ENCODE measurements around the gene UBE3C.
A peak's percentile ranks its signal among the peaks of the same experiment; 100 is the strongest.

The UBE3C gene

DNA sequence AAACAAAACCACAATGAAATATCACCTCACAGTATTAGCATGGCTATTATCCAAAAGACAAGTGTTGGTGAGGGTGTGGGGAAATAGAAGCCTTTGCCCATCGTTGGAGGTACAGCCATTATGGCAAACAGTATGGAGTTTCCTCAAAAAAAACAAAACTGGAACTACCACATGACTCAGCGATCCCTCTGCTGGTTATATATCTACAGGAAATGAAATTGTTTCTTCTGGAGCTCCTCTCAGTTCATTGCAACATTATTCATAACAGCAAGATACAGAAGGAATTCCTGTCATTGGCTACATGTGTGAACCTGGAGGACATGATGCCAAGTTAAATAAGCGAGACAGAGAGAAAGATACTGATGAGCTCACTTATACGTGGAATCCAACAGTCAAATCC lies 2.4 kb upstream of the UBE3C start:
- no peak overlapping the region for H3K4me3 ChIP-seq (ENCODE audit: low read depth, low read length)

GRCh38 chr7:157138101-157138423 lies 664 bp upstream of the UBE3C start:
- Histone ChIP-seq H3K9me3 (ENCODE audit: control insufficient read depth, insufficient read depth, low read length) (no peaks in the 10 kb centered on the region), H3K9ac (ENCODE audit: low read depth, low read length) (no peak overlapping the region), H3K27me3 (ENCODE audit: control insufficient read depth, insufficient read depth, low read length) (no peaks in the 10 kb centered on the region), H3K36me3 (ENCODE audit: control insufficient read depth, insufficient read depth, low read length) (peaks cover 10% of the 10 kb centered on the region), H3K4me1 (ENCODE audit: control insufficient read depth, insufficient read depth, low read length) (peaks cover 2% of the 10 kb centered on the region), H3K4me3 (ENCODE audit: low read depth, low read length) (peak overlapping the region; percentile 30)

More for the DNA sequence above, 2.4 kb upstream of the UBE3C start:
- H3K36me3 ChIP-seq (ENCODE audit: control insufficient read depth, insufficient read depth, low read length) = peaks cover 6% of the 10 kb centered on the region
- no peaks in the 10 kb centered on the region for H3K4me1 ChIP-seq (ENCODE audit: control insufficient read depth, insufficient read depth, low read length)
- no peaks in the 10 kb centered on the region for H3K9me3 ChIP-seq (ENCODE audit: control insufficient read depth, insufficient read depth, low read length)
- H3K9ac ChIP-seq (ENCODE audit: low read depth, low read length) = no peak overlapping the region
- no peaks in the 10 kb centered on the region for H3K27me3 ChIP-seq (ENCODE audit: control insufficient read depth, insufficient read depth, low read length)

DNA sequence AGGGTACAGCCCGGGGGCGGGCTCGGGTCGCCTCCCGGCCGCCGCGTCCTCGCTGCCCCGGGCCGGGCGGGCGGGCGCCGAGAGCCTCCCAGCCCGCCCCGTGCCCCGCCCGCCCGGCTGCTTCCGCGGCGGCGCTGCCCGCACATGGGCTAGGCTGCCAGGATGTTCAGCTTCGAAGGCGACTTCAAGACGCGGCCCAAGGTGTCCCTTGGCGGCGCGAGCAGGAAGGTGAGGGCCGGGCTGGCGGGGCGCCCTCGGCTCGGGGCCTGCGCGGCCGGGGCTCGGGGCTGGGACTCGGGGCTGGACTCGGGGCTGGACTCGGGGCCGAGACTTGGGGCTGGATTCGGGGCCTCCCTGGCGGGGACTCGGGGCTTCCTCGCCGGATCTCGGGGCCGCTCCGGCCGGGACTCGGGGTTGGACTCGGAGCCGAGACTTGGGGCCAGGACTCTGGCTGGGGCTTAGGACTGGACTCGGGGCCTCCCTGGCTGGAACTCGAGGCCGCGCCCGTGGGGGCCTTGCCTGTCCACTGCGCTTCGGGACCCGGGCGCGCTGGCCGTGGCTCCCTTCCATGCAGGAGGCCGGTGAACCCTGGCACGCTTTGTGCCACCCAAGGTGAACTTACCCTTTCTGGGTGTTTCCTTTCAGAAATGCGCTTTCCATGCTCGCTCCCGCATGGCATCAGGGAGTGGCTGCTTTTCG lies 534 bp downstream of the UBE3C start:
- H3K9ac ChIP-seq (ENCODE audit: low read depth, low read length) = peak overlapping the region; percentile 9
- H3K27me3 ChIP-seq (ENCODE audit: control insufficient read depth, insufficient read depth, low read length) = no peaks in the 10 kb centered on the region
- no peaks in the 10 kb centered on the region for H3K9me3 ChIP-seq (ENCODE audit: control insufficient read depth, insufficient read depth, low read length)
- H3K4me1 ChIP-seq (ENCODE audit: control insufficient read depth, insufficient read depth, low read length) = peaks cover 2% of the 10 kb centered on the region
- peaks cover 10% of the 10 kb centered on the region for H3K36me3 ChIP-seq (ENCODE audit: control insufficient read depth, insufficient read depth, low read length)
- peak overlapping the region; percentile 55 for H3K4me3 ChIP-seq (ENCODE audit: low read depth, low read length)

- no peaks in the 10 kb centered on the region for H3K27me3 ChIP-seq (ENCODE audit: control insufficient read depth, insufficient read depth, low read length)
- peaks cover 10% of the 10 kb centered on the region for H3K36me3 ChIP-seq (ENCODE audit: control insufficient read depth, insufficient read depth, low read length)
- H3K4me1 ChIP-seq (ENCODE audit: control insufficient read depth, insufficient read depth, low read length) = peaks cover 2% of the 10 kb centered on the region
- no peaks in the 10 kb centered on the region for H3K9me3 ChIP-seq (ENCODE audit: control insufficient read depth, insufficient read depth, low read length)
- peak overlapping the region; percentile 9 for H3K9ac ChIP-seq (ENCODE audit: low read depth, low read length)
- peak overlapping the region; percentile 55 for H3K4me3 ChIP-seq (ENCODE audit: low read depth, low read length)
Measured at GRCh38 chr7:157139810-157140510, 1.2 kb downstream of the UBE3C start.

GRCh38 chr7:157140511-157140905 lies 1.8 kb downstream of the UBE3C start:
- Histone ChIP-seq H3K9ac (ENCODE audit: low read depth, low read length) (no peak overlapping the region), H3K4me1 (ENCODE audit: control insufficient read depth, insufficient read depth, low read length) (peaks cover 2% of the 10 kb centered on the region)

GRCh38 chr7:157141525-157142060 lies 2.9 kb downstream of the UBE3C start:
- no peaks in the 10 kb centered on the region for H3K27me3 ChIP-seq (ENCODE audit: control insufficient read depth, insufficient read depth, low read length)
- H3K4me3 ChIP-seq (ENCODE audit: low read depth, low read length) = no peak overlapping the region
- no peaks in the 10 kb centered on the region for H3K9me3 ChIP-seq (ENCODE audit: control insufficient read depth, insufficient read depth, low read length)
- peaks cover 2% of the 10 kb centered on the region for H3K4me1 ChIP-seq (ENCODE audit: control insufficient read depth, insufficient read depth, low read length)
- peaks cover 10% of the 10 kb centered on the region for H3K36me3 ChIP-seq (ENCODE audit: control insufficient read depth, insufficient read depth, low read length)
- H3K9ac ChIP-seq (ENCODE audit: low read depth, low read length) = no peak overlapping the region

More at GRCh38 chr7:157140511-157140905, 1.8 kb downstream of the UBE3C start:
- Histone ChIP-seq H3K36me3 (ENCODE audit: control insufficient read depth, insufficient read depth, low read length) (peaks cover 10% of the 10 kb centered on the region), H3K4me3 (ENCODE audit: low read depth, low read length) (peak overlapping the region; percentile 55), H3K9me3 (ENCODE audit: control insufficient read depth, insufficient read depth, low read length) (no peaks in the 10 kb centered on the region), H3K27me3 (ENCODE audit: control insufficient read depth, insufficient read depth, low read length) (no peaks in the 10 kb centered on the region)

DNA sequence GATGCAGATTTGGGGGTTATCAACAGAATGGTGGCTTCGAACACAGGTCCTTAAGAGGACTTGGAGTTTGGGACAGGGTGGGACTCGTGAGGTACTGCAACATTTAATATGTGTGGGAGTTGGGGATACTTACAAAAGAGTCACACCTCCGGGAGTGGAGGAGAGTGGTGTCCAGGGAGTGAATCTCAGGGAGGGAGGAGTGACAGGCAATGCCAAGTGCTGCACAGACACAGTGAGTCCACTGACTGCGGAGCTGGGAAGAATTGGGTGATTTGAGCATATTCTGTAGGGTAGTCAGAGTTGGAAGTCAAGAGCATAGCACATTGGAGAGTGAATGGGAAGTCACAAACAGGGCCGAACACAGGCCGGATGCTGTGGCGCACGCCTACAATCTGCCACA lies 5.1 kb downstream of the UBE3C start:
- H3K9ac ChIP-seq (ENCODE audit: low read depth, low read length) = no peak overlapping the region
- H3K36me3 ChIP-seq (ENCODE audit: control insufficient read depth, insufficient read depth, low read length) = peaks cover 10% of the 10 kb centered on the region
- H3K4me1 ChIP-seq (ENCODE audit: control insufficient read depth, insufficient read depth, low read length) = peaks cover 2% of the 10 kb centered on the region

GRCh38 chr7:157149317-157149716 lies 10.6 kb downstream of the UBE3C start:
- Histone ChIP-seq H3K4me1 (ENCODE audit: control insufficient read depth, insufficient read depth, low read length) (peaks cover 20% of the 10 kb centered on the region), H3K9me3 (ENCODE audit: control insufficient read depth, insufficient read depth, low read length) (no peaks in the 10 kb centered on the region), H3K36me3 (ENCODE audit: control insufficient read depth, insufficient read depth, low read length) (no peaks in the 10 kb centered on the region), H3K27me3 (ENCODE audit: control insufficient read depth, insufficient read depth, low read length) (no peaks in the 10 kb centered on the region), H3K9ac (ENCODE audit: low read depth, low read length) (no peak overlapping the region), H3K4me3 (ENCODE audit: low read depth, low read length) (no peak overlapping the region)

More for the DNA sequence above, 5.1 kb downstream of the UBE3C start:
- H3K9me3 ChIP-seq (ENCODE audit: control insufficient read depth, insufficient read depth, low read length) = no peaks in the 10 kb centered on the region
- H3K4me3 ChIP-seq (ENCODE audit: low read depth, low read length) = no peak overlapping the region
- H3K27me3 ChIP-seq (ENCODE audit: control insufficient read depth, insufficient read depth, low read length) = no peaks in the 10 kb centered on the region

- H3K4me1 ChIP-seq (ENCODE audit: control insufficient read depth, insufficient read depth, low read length) = peaks cover 20% of the 10 kb centered on the region
- no peaks in the 10 kb centered on the region for H3K36me3 ChIP-seq (ENCODE audit: control insufficient read depth, insufficient read depth, low read length)
- H3K27me3 ChIP-seq (ENCODE audit: control insufficient read depth, insufficient read depth, low read length) = no peaks in the 10 kb centered on the region
- H3K9me3 ChIP-seq (ENCODE audit: control insufficient read depth, insufficient read depth, low read length) = no peaks in the 10 kb centered on the region
- no peak overlapping the region for H3K9ac ChIP-seq (ENCODE audit: low read depth, low read length)
- H3K4me3 ChIP-seq (ENCODE audit: low read depth, low read length) = no peak overlapping the region
Measured at GRCh38 chr7:157150882-157151281, 12.2 kb downstream of the UBE3C start.

DNA sequence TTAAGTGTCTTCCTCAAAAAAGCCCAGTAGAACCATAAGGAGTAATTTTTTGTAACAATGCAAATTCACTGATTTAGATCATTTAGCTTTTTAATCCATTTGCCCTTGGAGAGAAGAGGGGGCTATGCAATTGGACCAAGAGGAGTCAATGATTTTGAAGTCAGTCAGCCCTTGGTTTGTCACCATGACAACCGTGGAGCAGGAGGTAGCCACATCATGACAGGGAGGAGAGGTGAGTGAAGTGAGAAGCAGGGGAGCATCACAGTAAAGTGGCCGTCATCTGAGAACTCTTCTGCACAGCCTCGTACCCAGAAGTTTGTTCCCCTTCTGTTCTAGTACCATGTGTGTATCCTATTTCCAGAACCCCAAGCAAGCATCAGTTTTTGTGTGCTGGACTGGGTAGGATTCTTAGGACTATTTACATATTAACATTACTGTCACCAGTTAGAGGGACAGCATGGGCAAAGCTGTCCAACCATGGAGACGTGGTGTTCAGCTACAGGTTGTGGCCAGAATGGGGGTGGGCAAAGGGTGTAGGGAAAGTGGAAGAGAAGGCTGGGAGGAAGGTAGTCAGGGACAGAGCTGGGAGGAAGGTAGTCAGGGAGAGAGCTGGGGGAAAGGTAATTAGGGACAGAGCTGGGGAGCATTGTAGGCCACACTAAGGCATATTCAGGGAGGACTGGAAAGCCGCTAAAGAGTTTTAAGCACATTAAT lies 13.1 kb downstream of the UBE3C start:
- Histone ChIP-seq H3K36me3 (ENCODE audit: control insufficient read depth, insufficient read depth, low read length) (no peaks in the 10 kb centered on the region), H3K27me3 (ENCODE audit: control insufficient read depth, insufficient read depth, low read length) (no peaks in the 10 kb centered on the region), H3K4me1 (ENCODE audit: control insufficient read depth, insufficient read depth, low read length) (peaks cover 20% of the 10 kb centered on the region), H3K4me3 (ENCODE audit: low read depth, low read length) (no peak overlapping the region), H3K9me3 (ENCODE audit: control insufficient read depth, insufficient read depth, low read length) (no peaks in the 10 kb centered on the region), H3K9ac (ENCODE audit: low read depth, low read length) (no peak overlapping the region)

GRCh38 chr7:157152391-157152937 lies 13.7 kb downstream of the UBE3C start:
- Histone ChIP-seq H3K27me3 (ENCODE audit: control insufficient read depth, insufficient read depth, low read length) (no peaks in the 10 kb centered on the region), H3K4me1 (ENCODE audit: control insufficient read depth, insufficient read depth, low read length) (peaks cover 20% of the 10 kb centered on the region), H3K4me3 (ENCODE audit: low read depth, low read length) (no peak overlapping the region), H3K36me3 (ENCODE audit: control insufficient read depth, insufficient read depth, low read length) (no peaks in the 10 kb centered on the region), H3K9me3 (ENCODE audit: control insufficient read depth, insufficient read depth, low read length) (no peaks in the 10 kb centered on the region), H3K9ac (ENCODE audit: low read depth, low read length) (no peak overlapping the region)

Measured in iPS-15b (cell line).